ENCODE data around the gene SAMD1.

Gene SAMD1

DNA sequence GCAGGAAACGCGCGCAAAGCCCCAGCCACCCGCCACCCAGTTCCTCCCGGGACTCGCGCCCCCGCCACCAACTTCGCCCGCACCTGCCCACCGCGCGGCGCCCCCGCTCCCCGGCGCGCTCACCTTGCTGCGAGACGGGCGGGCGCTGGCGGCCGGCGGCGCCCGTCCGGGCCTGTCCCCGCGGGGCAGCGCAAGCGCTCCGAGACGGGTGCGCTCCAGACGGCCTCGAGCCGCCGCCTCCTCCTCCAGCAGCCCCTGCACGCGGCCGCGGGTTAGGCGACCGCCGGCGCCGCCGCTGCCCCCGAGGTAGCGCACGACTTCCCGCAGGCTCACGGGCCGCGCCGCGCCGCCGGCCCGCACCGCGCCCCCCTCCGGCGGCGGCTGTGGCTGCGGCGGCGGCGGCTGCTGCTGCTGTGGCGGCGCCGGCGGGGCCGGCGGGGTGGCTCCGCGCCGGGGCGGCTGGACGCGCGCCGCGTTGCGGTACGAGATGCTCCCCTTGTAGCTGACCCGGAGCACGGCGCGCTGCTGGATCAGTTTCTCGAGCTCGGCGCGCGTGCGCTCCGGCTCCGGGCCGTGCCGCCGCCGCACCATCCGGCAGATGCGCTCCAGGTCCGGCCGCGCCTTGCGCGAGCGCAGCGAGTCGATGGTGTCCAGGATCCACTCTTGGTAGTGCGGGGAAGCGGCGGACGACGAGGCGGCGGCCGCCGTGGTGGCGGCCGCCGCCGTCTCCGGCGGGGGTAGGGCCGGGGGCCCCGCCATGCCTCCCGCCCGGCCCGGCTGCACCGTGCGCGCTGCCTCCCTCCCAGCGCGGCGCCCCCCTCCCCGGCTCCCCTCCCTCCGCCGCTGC, 666 bp downstream of the SAMD1 start:
- DNase-seq (ENCODE audit: low spot score): no peak

- no peak for DNase-seq (ENCODE audit: low spot score)
Measured at GRCh38 chr19:14089412-14089661, 1.2 kb downstream of the SAMD1 start.

- no peak for DNase-seq (ENCODE audit: low spot score)
Measured at GRCh38 chr19:14088634-14089411, 1.7 kb downstream of the SAMD1 start.

- no peak for DNase-seq (ENCODE audit: low spot score)
Measured at GRCh38 chr19:14086098-14086497, 4.5 kb downstream of the SAMD1 start.

GRCh38 chr19:14085309-14085995, 5.1 kb downstream of the SAMD1 start, which contains the start of gene C19orf67:
Gene C19orf67 (minus strand): TSS chr19:14085783. CDS start chr19:14085627, 156 bp downstream.
- DNase-seq (ENCODE audit: low spot score): no peak

DNA sequence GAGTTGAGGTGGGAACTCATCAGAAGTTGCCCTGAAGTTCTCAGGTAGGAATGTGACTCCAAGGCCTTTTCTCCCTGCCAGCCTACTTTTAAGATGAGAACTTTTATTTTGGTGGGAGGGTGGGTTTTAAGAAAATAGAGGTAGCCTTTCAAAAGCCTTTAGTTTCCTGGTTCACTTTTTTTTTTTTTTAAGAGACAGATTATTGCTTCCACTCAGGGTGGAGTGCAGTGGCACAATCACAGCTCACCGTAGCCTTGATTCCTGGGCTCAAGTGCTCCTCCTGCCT, 7.9 kb downstream of the SAMD1 start:
- no peak for DNase-seq (ENCODE audit: low spot score)

DNA sequence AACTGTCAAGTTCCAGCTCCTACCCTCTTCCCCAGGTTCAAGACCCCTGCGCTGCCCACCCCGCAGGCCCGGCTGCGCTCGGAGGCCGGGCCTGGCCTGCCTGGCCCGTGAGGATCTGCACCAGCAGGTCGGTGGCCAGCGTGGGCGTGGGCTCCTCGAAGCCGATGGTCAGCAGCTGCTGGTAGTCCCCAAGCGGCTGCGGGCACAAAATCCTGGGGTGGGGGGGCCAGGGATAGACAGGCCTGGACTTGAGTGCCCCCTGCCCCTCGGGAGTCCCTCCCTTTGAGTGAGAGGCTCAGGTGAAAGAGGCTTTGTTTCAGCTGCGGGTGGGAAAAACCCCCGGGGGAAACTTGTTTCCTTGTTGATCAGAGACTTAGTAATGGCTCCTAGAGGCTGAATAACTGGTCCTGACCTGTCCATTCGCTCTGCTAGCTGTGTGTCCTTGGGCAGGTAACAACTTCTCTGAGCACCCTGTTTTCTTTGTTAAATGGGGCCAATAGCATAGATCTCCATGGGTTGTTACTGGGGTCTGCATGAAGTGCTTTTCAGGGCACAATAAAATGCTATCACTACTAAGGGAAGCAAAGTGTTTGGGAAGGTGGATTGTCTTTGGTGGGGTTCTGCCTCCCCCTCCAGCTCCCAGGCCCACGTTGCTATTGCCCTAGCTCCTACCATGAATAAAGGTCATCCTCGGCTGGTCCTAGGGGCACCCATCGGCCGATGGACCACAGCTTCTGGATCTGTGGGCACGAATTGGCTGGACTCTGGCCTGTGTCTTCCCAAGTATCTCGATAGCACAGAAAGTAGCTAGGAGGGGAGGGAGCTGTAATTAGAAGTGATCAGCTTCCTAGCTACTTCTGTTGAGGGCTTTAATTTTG, 8.5 kb downstream of the SAMD1 start:
- DNase-seq (ENCODE audit: low spot score): no peak

GRCh38 chr19:14080887-14081796, 9.4 kb downstream of the SAMD1 start:
- DNase-seq (ENCODE audit: low spot score): peak; percentile 99

GRCh38 chr19:14078411-14078810, 12.1 kb downstream of the SAMD1 start:
- DNase-seq (ENCODE audit: low spot score): no peak

- no peak for DNase-seq (ENCODE audit: low spot score)
Measured at GRCh38 chr19:14073925-14074838, 16.4 kb downstream of the SAMD1 start.

GRCh38 chr19:14073261-14073924, 17.2 kb downstream of the SAMD1 start:
- no peak for DNase-seq (ENCODE audit: low spot score)

DNA sequence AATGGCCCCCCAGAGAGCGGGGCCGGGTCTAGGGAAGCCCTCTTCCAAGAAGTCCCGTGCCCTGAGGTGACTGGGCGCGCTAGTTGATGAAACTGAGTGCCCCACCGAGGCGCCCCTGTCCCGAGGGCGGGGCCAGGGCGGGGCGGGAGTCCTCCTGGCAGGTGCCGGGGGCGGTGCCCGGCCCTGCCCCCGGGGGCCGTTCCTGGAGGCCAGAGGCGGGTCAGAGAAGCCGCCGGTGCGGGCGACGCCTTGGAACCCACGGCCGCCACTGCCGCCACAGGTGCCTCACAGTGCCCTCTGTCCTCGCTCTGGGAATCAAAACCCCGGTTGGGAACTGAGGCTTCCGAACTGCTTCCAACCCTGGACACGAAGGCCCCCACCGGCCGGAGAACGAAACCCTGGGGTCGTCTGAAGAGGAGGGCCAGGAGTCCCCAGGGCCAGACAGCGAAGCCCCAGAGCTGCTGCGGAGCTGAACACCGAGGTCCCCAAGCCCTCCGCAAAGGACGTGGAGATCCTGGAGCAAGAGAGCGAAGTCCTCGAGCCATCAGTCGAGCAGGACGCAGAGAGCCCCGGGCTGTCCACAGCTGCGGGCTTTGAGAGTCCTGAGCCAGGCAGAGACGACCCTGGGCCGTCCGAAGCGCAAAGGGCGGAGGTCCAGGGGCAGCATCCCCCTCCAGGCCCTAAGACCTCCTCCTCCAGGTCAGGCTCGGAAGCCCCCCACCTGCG, 17.9 kb downstream of the SAMD1 start, which contains the start of gene MISP3:
MISP3 (plus strand) TSS at position 252 of the 726 bp plus-strand sequence. CDS start 524 bp downstream, outside the sequence.
- no peak for DNase-seq (ENCODE audit: low spot score)

- no peak for DNase-seq (ENCODE audit: low spot score)
Measured at GRCh38 chr19:14070268-14071050, 20.1 kb downstream of the SAMD1 start.

GRCh38 chr19:14066134-14066533, 24.4 kb downstream of the SAMD1 start:
- DNase-seq (ENCODE audit: low spot score): no peak

DNA sequence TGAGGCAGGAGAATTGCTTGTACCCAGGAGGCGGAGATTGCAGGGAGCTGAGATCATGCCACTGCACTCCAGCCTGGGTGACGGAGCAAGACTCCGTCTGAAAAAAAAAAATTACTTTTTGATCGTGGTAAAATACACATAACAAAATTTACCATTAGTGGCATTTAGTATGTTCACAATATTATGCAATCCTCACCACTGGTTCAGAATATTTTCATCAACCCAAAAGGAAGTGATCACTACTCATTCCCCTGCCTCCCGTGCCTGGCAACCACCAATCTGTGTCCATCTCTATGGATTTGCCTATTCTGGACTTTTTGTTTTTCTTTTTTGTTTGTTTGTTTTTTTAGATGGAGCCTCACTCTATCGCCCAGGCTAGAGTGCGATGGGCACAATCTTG, 27.4 kb downstream of the SAMD1 start:
- DNase-seq (ENCODE audit: low spot score): no peak

- no peak for DNase-seq (ENCODE audit: low spot score)
Measured at GRCh38 chr19:14062558-14062855, 28.0 kb downstream of the SAMD1 start.

DNA sequence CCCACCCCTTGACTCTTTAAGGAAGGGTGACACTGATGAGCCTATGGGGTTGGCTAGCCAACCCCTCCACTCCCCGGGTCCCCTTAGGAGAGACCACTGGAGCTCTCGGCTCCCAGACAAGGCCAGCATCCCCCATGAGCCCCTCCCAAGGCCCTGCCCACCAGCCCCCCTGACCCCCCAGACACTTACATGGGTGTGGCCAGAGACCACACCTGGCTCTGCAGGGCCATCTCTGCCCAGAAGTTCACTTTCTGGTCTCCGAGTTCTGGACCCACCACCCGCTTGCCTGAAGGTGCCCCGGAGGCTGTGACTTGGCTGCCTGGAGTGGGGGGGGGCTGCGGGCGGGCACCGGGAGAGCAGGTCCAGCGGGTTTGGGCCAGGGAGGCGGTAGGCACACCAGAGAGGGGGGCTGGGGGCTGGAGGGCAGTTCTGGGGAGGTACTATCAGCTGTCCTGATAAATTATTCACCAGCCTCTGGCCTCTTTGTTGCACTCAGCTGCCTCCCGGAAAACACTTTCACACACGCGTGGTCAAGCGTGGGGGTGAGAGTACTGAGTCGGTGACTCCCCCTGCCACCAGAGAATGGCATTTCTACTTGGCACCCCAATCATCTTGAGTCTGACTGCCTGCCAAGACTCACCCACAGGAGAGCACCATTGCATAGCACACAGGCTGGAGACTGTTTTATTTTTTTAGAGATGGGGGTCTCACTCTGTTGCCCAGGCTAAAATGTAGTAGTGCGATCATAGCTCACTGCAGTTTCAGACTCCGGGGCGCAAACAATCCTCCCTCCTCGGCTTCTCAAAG, 28.6 kb downstream of the SAMD1 start, which contains the start of gene PALM3:
PALM3 (minus strand) TSS at position 326 of the 807 bp plus-strand sequence; CDS start at position 230, 96 bp downstream.
- no peak for DNase-seq (ENCODE audit: low spot score)

All from COLO829 (cell line).